ENCODE results near the gene SHF.
A peak's percentile ranks its signal among the peaks of the same experiment; 100 is the strongest.

SHF gene

GRCh38 chr15:45205192-45205591 is 17.4 kb upstream of the SHF start:
- TF ChIP-seq EZH2phosphoT487 (IDR thresholded peaks at IDR 0.05; ENCODE audit: borderline replicate concordance, low read length) (no peak), CTCF (IDR thresholded peaks at IDR 0.05; ENCODE audit: low read depth, low read length, poor library complexity, severe bottlenecking) (peak; percentile 96)
- H3K9me2 ChIP-seq (replicated peaks; ENCODE audit: control insufficient read depth, low read length), result no peaks in the 10 kb centered on the region
- H3K36me3 ChIP-seq (ENCODE audit: control insufficient read depth, low read length), result no peaks in the 10 kb centered on the region
- no peaks in the 10 kb centered on the region for H4K20me1 ChIP-seq (ENCODE audit: control insufficient read depth, insufficient read depth, low read depth, low read length)
- peaks cover 3% of the 10 kb centered on the region; the same call in 1 of the 2 replicates for H3K27me3 ChIP-seq (ENCODE audit: control insufficient read depth, low read length)
- H3K9me3 ChIP-seq (ENCODE audit: control insufficient read depth, insufficient read depth, low read length), result no peaks in the 10 kb centered on the region
- H3K79me2 ChIP-seq (ENCODE audit: control insufficient read depth, low read length), result no peaks in the 10 kb centered on the region
- no peak overlapping the region for H3K4me3 ChIP-seq (ENCODE audit: low read length)
- H3K4me1 ChIP-seq (ENCODE audit: control insufficient read depth, low read length), result peaks cover 17% of the 10 kb centered on the region
- peaks cover 6% of the 10 kb centered on the region; the same call in 1 of the 2 replicates for H3F3A ChIP-seq (ENCODE audit: control insufficient read depth, insufficient read depth)
- H3K27ac ChIP-seq (ENCODE audit: low read depth, low read length), result no peak overlapping the region
- no peak overlapping the region for H3K4me2 ChIP-seq (ENCODE audit: low read length)

GRCh38 chr15:45203182-45203581 is 15.4 kb upstream of the SHF start:
- no peaks in the 10 kb centered on the region for H4K20me1 ChIP-seq (ENCODE audit: control insufficient read depth, insufficient read depth, low read depth, low read length)

GRCh38 chr15:45201869-45202268 is 14.1 kb upstream of the SHF start:
- Histone ChIP-seq H3K79me2 (ENCODE audit: control insufficient read depth, low read length) (no peaks in the 10 kb centered on the region), H3K9me3 (ENCODE audit: control insufficient read depth, insufficient read depth, low read length) (no peaks in the 10 kb centered on the region), H3K4me2 (ENCODE audit: low read length) (peak overlapping the region; percentile 78), H3K9me2 (replicated peaks; ENCODE audit: control insufficient read depth, low read length) (no peaks in the 10 kb centered on the region), H3K4me1 (ENCODE audit: control insufficient read depth, low read length) (peaks cover 35% of the 10 kb centered on the region), H3K4me3 (ENCODE audit: low read length) (no peak overlapping the region), H3K27ac (ENCODE audit: low read depth, low read length) (no peak overlapping the region), H3K36me3 (ENCODE audit: control insufficient read depth, low read length) (no peaks in the 10 kb centered on the region), H4K20me1 (ENCODE audit: control insufficient read depth, insufficient read depth, low read depth, low read length) (no peaks in the 10 kb centered on the region), H3F3A (ENCODE audit: control insufficient read depth, insufficient read depth) (peaks cover 17% of the 10 kb centered on the region), H3K27me3 (ENCODE audit: control insufficient read depth, low read length) (no peaks in the 10 kb centered on the region)
- TF ChIP-seq CTCF (IDR thresholded peaks at IDR 0.05; ENCODE audit: low read depth, low read length, poor library complexity, severe bottlenecking) (no peak), EZH2phosphoT487 (IDR thresholded peaks at IDR 0.05; ENCODE audit: borderline replicate concordance, low read length) (no peak)

More at GRCh38 chr15:45203182-45203581, 15.4 kb upstream of the SHF start:
- no peak for TF ChIP-seq EZH2phosphoT487 (IDR thresholded peaks at IDR 0.05; ENCODE audit: borderline replicate concordance, low read length)
- TF ChIP-seq CTCF (IDR thresholded peaks at IDR 0.05; ENCODE audit: low read depth, low read length, poor library complexity, severe bottlenecking), result no peak
- no peak overlapping the region for H3K4me2 ChIP-seq (ENCODE audit: low read length)
- no peaks in the 10 kb centered on the region for H3K79me2 ChIP-seq (ENCODE audit: control insufficient read depth, low read length)
- H3K27me3 ChIP-seq (ENCODE audit: control insufficient read depth, low read length), result peaks cover 1% of the 10 kb centered on the region; the same call in 1 of the 2 replicates
- H3K4me3 ChIP-seq (ENCODE audit: low read length), result no peak overlapping the region
- H3F3A ChIP-seq (ENCODE audit: control insufficient read depth, insufficient read depth), result peaks cover 14% of the 10 kb centered on the region
- H3K4me1 ChIP-seq (ENCODE audit: control insufficient read depth, low read length), result peaks cover 26% of the 10 kb centered on the region
- H3K9me2 ChIP-seq (replicated peaks; ENCODE audit: control insufficient read depth, low read length), result no peaks in the 10 kb centered on the region
- no peak overlapping the region for H3K27ac ChIP-seq (ENCODE audit: low read depth, low read length)
- H3K9me3 ChIP-seq (ENCODE audit: control insufficient read depth, insufficient read depth, low read length), result no peaks in the 10 kb centered on the region
- H3K36me3 ChIP-seq (ENCODE audit: control insufficient read depth, low read length), result no peaks in the 10 kb centered on the region

GRCh38 chr15:45201557-45201859 is 13.7 kb upstream of the SHF start:
- Histone ChIP-seq H3K9me3 (ENCODE audit: control insufficient read depth, insufficient read depth, low read length) (no peaks in the 10 kb centered on the region), H3K9me2 (replicated peaks; ENCODE audit: control insufficient read depth, low read length) (no peaks in the 10 kb centered on the region), H3F3A (ENCODE audit: control insufficient read depth, insufficient read depth) (peaks cover 17% of the 10 kb centered on the region), H3K79me2 (ENCODE audit: control insufficient read depth, low read length) (no peaks in the 10 kb centered on the region), H3K36me3 (ENCODE audit: control insufficient read depth, low read length) (no peaks in the 10 kb centered on the region), H3K4me2 (ENCODE audit: low read length) (peak overlapping the region; percentile 78), H4K20me1 (ENCODE audit: control insufficient read depth, insufficient read depth, low read depth, low read length) (no peaks in the 10 kb centered on the region), H3K4me3 (ENCODE audit: low read length) (peak overlapping the region; percentile 93), H3K4me1 (ENCODE audit: control insufficient read depth, low read length) (peaks cover 35% of the 10 kb centered on the region), H3K27ac (ENCODE audit: low read depth, low read length) (no peak overlapping the region), H3K27me3 (ENCODE audit: control insufficient read depth, low read length) (no peaks in the 10 kb centered on the region)
- no peak for TF ChIP-seq EZH2phosphoT487 (IDR thresholded peaks at IDR 0.05; ENCODE audit: borderline replicate concordance, low read length)
- no peak for TF ChIP-seq CTCF (IDR thresholded peaks at IDR 0.05; ENCODE audit: low read depth, low read length, poor library complexity, severe bottlenecking)
